K562 (cell line): ENCODE measurements around the gene KCNK4. TPM values are rescaled to one million over a fixed set of nuclear protein-coding genes. Genes with fewer than 3 reads are reported as not detected.

Source experiments
- ATAC-seq: fragments of 200-7000 bp; cut with Tn5 transposase; 3 replicates; pipeline ENCODE4 v1.9.1; 2020; ENCODE audit warnings: moderate library complexity
- BruUV-seq: library from RNA; stranded (reverse); fragments of 400-500 nt; replicated peaks from 2 replicates; lab custom pipeline; 2021; lab: Mats Ljungman, UMichigan
- CTCF ChIA-PET: fragments of 300-600 bp; formaldehyde crosslinking; extraction: SDS; loops from one replicate; lab custom pipeline; 2021; ENCODE audit warnings: low intra/inter-chr PET ratio; lab: Yijun Ruan, JAX
- POLR2A ChIA-PET: fragments of 300-600, 350-650 bp; sonication (Branson Sonifier 250); formaldehyde crosslinking; extraction: SDS; loops from one replicate; lab custom pipeline; 2021; ENCODE audit warnings: antibody characterized with exemption, inconsistent platforms; lab: Yijun Ruan, JAX
- DNase-seq, 4 experiments: peaks; one replicate each; pipeline versions ENCODE4 v3.0.0 to v3.0.0-alpha.2; 2011 to 2018; ENCODE audit warnings: low spot score in 3 of 4, mixed read lengths in 3 of 4; ENCODE audit errors: extremely low read depth in 1 of 4
- FAIRE-seq: peaks from 2 replicates; lab custom pipeline; 2011; peaks lifted over from hg19 to GRCh38; lab: Jason Lieb, UNC
- H2AFZ ChIP-seq: 2 replicates; pipeline ENCODE4 v1.6.0; 2011; ENCODE audit warnings: low read depth, low read length, control low read depth, inconsistent platforms
- H3K27ac ChIP-seq: fragments of 200-600 bp; 3 replicates; pipeline ENCODE4 v1.8.0; 2011; ENCODE audit warnings: low read depth, mild to moderate bottlenecking, control low read depth, inconsistent platforms, low read length, moderate library complexity, mixed read lengths; ENCODE audit errors: extremely low read depth
- H3K27me3 ChIP-seq, 2 experiments: fragments of 300-600 bp in 1 of 2; 2 replicates in 1 of 2; 3 replicates in 1 of 2; pipeline versions ENCODE4 v1.6.0 to v1.8.0; 2011; ENCODE audit warnings: inconsistent platforms in 2 of 2, low read length in 2 of 2, mild to moderate bottlenecking in 1 of 2, mixed read lengths in 1 of 2, moderate library complexity in 1 of 2; ENCODE audit not compliant: control insufficient read depth in 2 of 2, insufficient read depth in 2 of 2
- H3K36me3 ChIP-seq: fragments of 300-600 bp; 3 replicates; pipeline ENCODE4 v1.8.0; 2011; ENCODE audit warnings: mild to moderate bottlenecking, low read length, inconsistent platforms; ENCODE audit not compliant: control insufficient read depth, insufficient read depth
- H3K4me1 ChIP-seq, 2 experiments: fragments of 200-600 bp in 1 of 2; replicated peaks in 1 of 2; 2 replicates in 1 of 2; 3 replicates in 1 of 2; pipeline versions ENCODE4 v1.5.1 to v1.8.0; 2011; ENCODE audit warnings: inconsistent platforms in 2 of 2, low read length in 2 of 2, mild to moderate bottlenecking in 1 of 2, mixed read lengths in 1 of 2, moderate library complexity in 1 of 2; ENCODE audit not compliant: control insufficient read depth in 2 of 2, insufficient read depth in 2 of 2
- H3K4me2 ChIP-seq: 2 replicates; pipeline ENCODE4 v1.6.1; 2011; ENCODE audit warnings: low read length, control low read depth, inconsistent platforms, mixed read lengths; ENCODE audit not compliant: insufficient read depth
- H3K4me3 ChIP-seq: fragments of 200-600 bp; sonication (generic), shearing (Covaris generic); 2 replicates; pipeline ENCODE4 v1.5.1; 2016; ENCODE audit warnings: control low read depth, inconsistent platforms
- H3K79me2 ChIP-seq: fragments of 200-600 bp; 3 replicates; pipeline ENCODE4 v1.8.0; 2011; ENCODE audit warnings: low read length, inconsistent platforms; ENCODE audit not compliant: control insufficient read depth, insufficient read depth
- H3K9ac ChIP-seq, 2 experiments: 2 replicates each; pipeline versions ENCODE4 v1.6.0 to v1.6.1; 2011; ENCODE audit warnings: low read depth in 2 of 2, low read length in 2 of 2, control low read depth in 1 of 2, inconsistent platforms in 1 of 2, mild to moderate bottlenecking in 1 of 2, mixed read lengths in 1 of 2; ENCODE audit not compliant: insufficient read depth in 1 of 2
- H3K9me1 ChIP-seq: one replicate; pipeline ENCODE4 v1.6.0; 2011; ENCODE audit warnings: inconsistent platforms, mild to moderate bottlenecking, low read length, moderate library complexity; ENCODE audit not compliant: control insufficient read depth, insufficient read depth
- H3K9me3 ChIP-seq: replicated peaks from 2 replicates; pipeline ENCODE4 v1.5.1; 2011; ENCODE audit warnings: low read depth, low read length, inconsistent platforms; ENCODE audit not compliant: control insufficient read depth, insufficient read depth
- H4K20me1 ChIP-seq: replicated peaks from 2 replicates; pipeline ENCODE4 v1.6.1; 2011; ENCODE audit warnings: low read length, inconsistent platforms, mixed read lengths; ENCODE audit not compliant: control insufficient read depth, insufficient read depth
- BRF1 ChIP-seq: IDR thresholded peaks from 3 replicates; pipeline ENCODE4 v1.6.1; 2011; ENCODE audit warnings: borderline replicate concordance, mild to moderate bottlenecking; ENCODE audit not compliant: insufficient read length; ENCODE audit errors: extremely low read depth
- NEUROD1 ChIP-seq: fragments of 150-350 bp; IDR thresholded peaks from 2 replicates; pipeline ENCODE4 v1.6.1; 2014; ENCODE audit warnings: borderline replicate concordance, low read length, low read depth; ENCODE audit not compliant: partially characterized antibody
- NFRKB ChIP-seq: fragments of 450-650 bp; IDR thresholded peaks from 2 replicates; pipeline ENCODE4 v1.6.1; 2016; ENCODE audit warnings: low read depth
- PRMT5 ChIP-seq: sonication (generic); formaldehyde crosslinking; IDR thresholded peaks from 2 replicates; pipeline ENCODE4 v1.5.0; 2020; ENCODE audit warnings: missing genetic modification reagents
- RBM22 ChIP-seq: fragments of 200-400 bp; formaldehyde crosslinking; IDR thresholded peaks from 2 replicates; pipeline ENCODE4 v1.6.1; 2018; ENCODE audit warnings: low read length, low read depth; ENCODE audit not compliant: poor library complexity, severe bottlenecking
- SAFB2 ChIP-seq: fragments of 200-400 bp; formaldehyde crosslinking; IDR thresholded peaks from 2 replicates; pipeline ENCODE4 v1.6.1; 2018; ENCODE audit warnings: borderline replicate concordance, low read length, low read depth, moderate library complexity; ENCODE audit not compliant: severe bottlenecking
- SREBF1 ChIP-seq: fragments of 150-350 bp; IDR thresholded peaks from 2 replicates; pipeline ENCODE4 v1.6.1; 2014; ENCODE audit warnings: antibody characterized with exemption, low read depth, low read length, borderline replicate concordance
- SUPT5H ChIP-seq: fragments of 450-650 bp; IDR thresholded peaks from 2 replicates; pipeline ENCODE4 v1.6.1; 2016
- TCF7 ChIP-seq: sonication (generic); IDR thresholded peaks from 2 replicates; pipeline ENCODE4 v1.6.1; 2016; ENCODE audit warnings: antibody characterized with exemption, borderline replicate concordance
- TSC22D4 ChIP-seq: fragments of 450-650 bp; IDR thresholded peaks from 2 replicates; pipeline ENCODE4 v1.6.1; 2016; ENCODE audit warnings: missing genetic modification characterization, missing biosample characterization, control low read depth
- ZFX ChIP-seq: sonication (generic); formaldehyde crosslinking; IDR thresholded peaks from 2 replicates; pipeline ENCODE4 v1.8.0; 2022; ENCODE audit warnings: mild to moderate bottlenecking, missing genetic modification reagents, moderate library complexity
- ZNF140 ChIP-seq: fragments of 250-450 bp; sonication (Bioruptor Pico); IDR thresholded peaks from 2 replicates; pipeline ENCODE4 v1.8.0; 2021; ENCODE audit warnings: moderate library complexity, mild to moderate bottlenecking, inconsistent platforms
- ZNF143 ChIP-seq: sonication (generic); formaldehyde crosslinking; IDR thresholded peaks from 2 replicates; pipeline ENCODE4 v1.9.0; 2022; ENCODE audit warnings: mild to moderate bottlenecking, missing genetic modification reagents
- WGBS: fragments of 100-300 bp; shearing (Covaris generic); methylation state at CpG from one replicate; pipeline ENCODE4 v1.1.6; 2016; ENCODE audit warnings: low coverage, mixed read lengths; ENCODE audit not compliant: insufficient coverage; ENCODE audit errors: missing lambda C conversion rate; 5-methylcytosine and 5-hydroxymethylcytosine counted together
- in situ Hi-C: fragments of 300-500 bp; cut with MboI; formaldehyde crosslinking; loops from 4 replicates; pipeline ENCODE4 v1.15.0; 2018; ENCODE audit warnings: inconsistent platforms, mixed read lengths
- intact Hi-C: fragments of 100-400 bp; cut with micrococcal nuclease; formaldehyde crosslinking; loops from 2 replicates; pipeline ENCODE4 v1.14.2; 2022
- polyA plus RNA-seq, 8 experiments: library from polyadenylated mRNA; depleted of rRNA in 4 of 8; stranded (reverse) in 5 of 8; unstranded in 3 of 8; fragments of >200 nt; fragmentation: Nextera tagmentation in 2 of 8; fragmentation: Illumina TruSeq in 1 of 8; extraction: Ambion mirVana in 2 of 8; extraction: Trizol in 1 of 8; gene quantifications; 2 replicates each; pipeline versions ENCODE4 v1.2.1 to v1.2.3, GENCODE V29; 2011 to 2014; ENCODE audit warnings: inconsistent platforms in 1 of 8, missing spikeins in 1 of 8
- total RNA-seq, 7 experiments: library from RNA; depleted of rRNA in 6 of 7; stranded (reverse); fragments of >200 nt in 6 of 7; fragmentation: Illumina TruSeq in 2 of 7; extraction: Trizol in 2 of 7; gene quantifications; 2 replicates each; pipeline versions ENCODE4 v1.2.1 to v1.2.3, GENCODE V29; 2011 to 2021; ENCODE audit warnings: low replicate concordance in 1 of 7
- TF ChIP-seq, protein P1 (sequence below), 2 experiments: fragments of 450-650 bp in 1 of 2; sonication (generic) in 1 of 2; formaldehyde crosslinking in 1 of 2; IDR thresholded peaks; 2 replicates each; pipeline versions ENCODE4 v1.7.1 to v1.9.0; 2016 to 2022; ENCODE audit warnings: inconsistent platforms in 1 of 2, mild to moderate bottlenecking in 1 of 2, missing genetic modification reagents in 1 of 2

Gene KCNK4
- total and polyA plus RNA-seq, 9 of the 15 experiments (the other 6 are each of a cell fraction or from before 2014, with no cell fraction given) = not detected

DNA sequence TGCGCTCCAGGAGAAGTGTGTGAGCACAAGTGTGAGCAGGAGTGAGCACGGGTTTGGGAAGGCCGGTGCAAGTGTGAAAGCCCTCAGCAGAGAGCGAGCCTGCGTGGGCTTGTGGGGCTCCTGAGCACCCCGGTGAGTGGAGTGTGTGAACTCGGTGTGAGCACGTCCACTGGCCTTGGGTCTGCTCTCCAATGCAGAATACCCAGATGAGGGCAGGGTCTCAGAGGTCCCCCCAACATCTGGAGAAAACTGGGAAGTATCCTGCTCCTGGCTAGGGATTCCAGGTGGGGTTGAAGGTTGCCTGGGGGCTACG lies 15.4 kb downstream of the KCNK4 start:
- no TSS peak for BruUV-seq
- Histone ChIP-seq H3K9me3 (no peaks in the 10 kb centered on the region), H3K27me3 (no peaks in the 10 kb centered on the region), H3K36me3 (peaks cover 33% of the 10 kb centered on the region; the same call in 2 of the 3 replicates), H3K4me3 (peak overlapping the region; percentile 93), H3K79me2 (peaks cover 50% of the 10 kb centered on the region), H3K27ac (peak overlapping the region; percentile 96), H3K9me1 (peaks cover 5% of the 10 kb centered on the region), H3K9ac (peak overlapping the region; percentile 90 to 98), H2AFZ (peak overlapping the region; percentile 88; the same call in 1 of the 2 replicates), H4K20me1 (no peaks in the 10 kb centered on the region; the same call in 1 of the 2 replicates), H3K4me1 (peaks cover 29 to 39% of the 10 kb centered on the region in 2 experiments), H3K4me2 (peak overlapping the region; percentile 100)
- WGBS = 9% methylated on average over 9 of the region's 9 CpGs
- ChIA-PET CTCF (interaction anchor here (0.7 kb wide), 1 partner anchor 35 kb away, joined by 3 read pairs; no protein-coding TSS in a partner anchor), POLR2A (interaction anchor here (0.6 kb wide), 1 partner anchor 80 kb away, joined by 3 read pairs; the partner anchor contains the start of genes NUDT22 and TRPT1)
- no peak for FAIRE-seq
- in situ Hi-C loops (no loop called here), intact Hi-C loops (loop anchor here (10.0 kb wide), 2 partner anchors 62 to 472 kb away; partner anchors contain the start of genes FKBP2, MARK2 and PPP1R14B)
- no peak for DNase-seq
- ATAC-seq = no peak
- TF ChIP-seq NFRKB (0 out of 2 replicates have a peak, but pooled peaks have one; percentile 5), BRF1 (no peak), RBM22 (peak; percentile 3), SUPT5H (peak; percentile 10; the same call in 1 of the 2 replicates), SREBF1 (no peak), ZNF140 (CRISPR knock-in tag) (no peak), TCF7 (no peak), TSC22D4 (tag) (no peak), NEUROD1 (no peak), ZNF143 (CRISPR knock-in tag) (no peak), ZFX (CRISPR knock-in tag) (no peak), SAFB2 (no peak), PRMT5 (CRISPR knock-in tag) (no peak)
- TF ChIP-seq, protein P1, sequence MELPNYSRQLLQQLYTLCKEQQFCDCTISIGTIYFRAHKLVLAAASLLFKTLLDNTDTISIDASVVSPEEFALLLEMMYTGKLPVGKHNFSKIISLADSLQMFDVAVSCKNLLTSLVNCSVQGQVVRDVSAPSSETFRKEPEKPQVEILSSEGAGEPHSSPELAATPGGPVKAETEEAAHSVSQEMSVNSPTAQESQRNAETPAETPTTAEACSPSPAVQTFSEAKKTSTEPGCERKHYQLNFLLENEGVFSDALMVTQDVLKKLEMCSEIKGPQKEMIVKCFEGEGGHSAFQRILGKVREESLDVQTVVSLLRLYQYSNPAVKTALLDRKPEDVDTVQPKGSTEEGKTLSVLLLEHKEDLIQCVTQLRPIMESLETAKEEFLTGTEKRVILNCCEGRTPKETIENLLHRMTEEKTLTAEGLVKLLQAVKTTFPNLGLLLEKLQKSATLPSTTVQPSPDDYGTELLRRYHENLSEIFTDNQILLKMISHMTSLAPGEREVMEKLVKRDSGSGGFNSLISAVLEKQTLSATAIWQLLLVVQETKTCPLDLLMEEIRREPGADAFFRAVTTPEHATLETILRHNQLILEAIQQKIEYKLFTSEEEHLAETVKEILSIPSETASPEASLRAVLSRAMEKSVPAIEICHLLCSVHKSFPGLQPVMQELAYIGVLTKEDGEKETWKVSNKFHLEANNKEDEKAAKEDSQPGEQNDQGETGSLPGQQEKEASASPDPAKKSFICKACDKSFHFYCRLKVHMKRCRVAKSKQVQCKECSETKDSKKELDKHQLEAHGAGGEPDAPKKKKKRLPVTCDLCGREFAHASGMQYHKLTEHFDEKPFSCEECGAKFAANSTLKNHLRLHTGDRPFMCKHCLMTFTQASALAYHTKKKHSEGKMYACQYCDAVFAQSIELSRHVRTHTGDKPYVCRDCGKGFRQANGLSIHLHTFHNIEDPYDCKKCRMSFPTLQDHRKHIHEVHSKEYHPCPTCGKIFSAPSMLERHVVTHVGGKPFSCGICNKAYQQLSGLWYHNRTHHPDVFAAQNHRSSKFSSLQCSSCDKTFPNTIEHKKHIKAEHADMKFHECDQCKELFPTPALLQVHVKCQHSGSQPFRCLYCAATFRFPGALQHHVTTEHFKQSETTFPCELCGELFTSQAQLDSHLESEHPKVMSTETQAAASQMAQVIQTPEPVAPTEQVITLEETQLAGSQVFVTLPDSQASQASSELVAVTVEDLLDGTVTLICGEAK (IDR thresholded peaks at IDR 0.05) = 0 out of 2 replicates have a peak, but pooled peaks have one; percentile 27
- TF ChIP-seq, protein P1 (CRISPR knock-in tag; IDR thresholded peaks at IDR 0.05) = no peak
